Dermis blood vessel endothelial cell (primary cell): ENCODE measurements around the gene CDH2. TPM values are rescaled to one million over a fixed set of nuclear protein-coding genes. Genes with fewer than 3 reads are reported as not detected.

Experiments used
- DNase-seq: peaks from one replicate; pipeline ENCODE4 v3.0.0; 2010
- total RNA-seq: library from RNA; depleted of rRNA; stranded (reverse); fragments of >200 nt; gene quantifications from 2 replicates; pipeline ENCODE4 v1.2.3, GENCODE V29; 2014

CDH2 gene
- 1.8 and 1.9 TPM in 2 replicates for total RNA-seq

- peak; percentile 87 for DNase-seq
Measured at GRCh38 chr18:28176948-28177827, at the start of gene CDH2. Gene CDH2 (minus strand): TSS chr18:28177130. CDS start chr18:28177022, 108 bp downstream.

DNA sequence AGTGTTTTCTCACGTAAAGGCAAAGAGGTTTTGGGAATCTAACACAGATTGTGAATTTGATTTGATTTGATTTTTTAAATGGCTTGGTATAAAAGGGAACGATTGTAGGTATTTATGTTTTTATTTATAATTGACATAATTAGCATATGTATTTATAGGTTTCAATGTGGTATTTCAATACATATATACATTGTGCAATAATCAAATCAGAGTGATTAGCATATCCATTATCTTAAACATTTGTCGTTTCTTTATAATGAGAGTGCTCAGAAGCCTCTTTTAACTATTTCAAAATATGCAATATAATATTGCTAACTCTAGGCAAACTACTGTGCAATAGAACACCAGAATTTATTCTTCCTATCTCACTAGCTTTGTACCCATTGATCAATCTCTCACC is 35.1 kb upstream of the CDH2 start:
- no peak for DNase-seq

GRCh38 chr18:28208712-28209265 is 31.9 kb upstream of the CDH2 start:
- peak; percentile 44 for DNase-seq

GRCh38 chr18:28208268-28208667 is 31.3 kb upstream of the CDH2 start:
- DNase-seq: no peak

DNA sequence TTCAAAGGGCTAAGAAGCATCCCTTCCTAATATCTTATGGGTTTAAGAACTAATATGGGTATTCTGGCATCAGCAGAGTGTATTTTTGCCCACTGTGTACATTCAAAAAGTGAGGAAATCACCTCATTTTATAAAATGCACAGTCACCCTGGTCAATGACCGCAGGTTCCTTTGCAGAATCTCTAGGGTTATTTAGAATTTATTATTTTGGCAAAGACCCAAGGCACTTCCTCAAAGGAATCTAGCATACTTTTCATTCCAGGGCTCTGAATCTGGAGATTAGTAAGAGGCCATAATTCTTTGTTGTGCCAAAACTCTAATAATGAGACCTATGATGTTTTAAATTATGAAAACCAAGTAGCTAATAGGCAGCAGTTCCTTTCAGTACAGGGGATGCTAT is 27.2 kb upstream of the CDH2 start:
- DNase-seq: peak; percentile 89

- no peak for DNase-seq
Measured at GRCh38 chr18:28201056-28201455, 24.1 kb upstream of the CDH2 start.

DNA sequence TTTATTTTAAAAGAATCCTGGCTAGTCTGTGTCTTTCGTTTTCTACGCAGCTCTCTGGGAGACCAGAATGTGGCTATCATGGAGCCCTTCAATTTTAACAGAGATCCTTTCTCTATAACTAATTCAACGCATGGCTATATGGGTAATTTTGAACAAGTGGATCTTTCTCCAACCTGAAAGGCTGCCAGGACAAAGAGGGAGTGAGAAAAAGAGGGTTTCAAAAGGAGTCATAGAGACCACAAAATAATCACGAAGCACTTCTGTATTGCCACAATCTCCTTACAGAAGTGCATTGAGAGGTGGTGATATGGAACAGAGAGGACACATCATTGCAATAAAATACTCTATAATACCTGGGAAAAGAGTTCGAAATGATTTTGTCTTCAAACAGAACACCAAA is 21.7 kb upstream of the CDH2 start:
- no peak for DNase-seq

DNA sequence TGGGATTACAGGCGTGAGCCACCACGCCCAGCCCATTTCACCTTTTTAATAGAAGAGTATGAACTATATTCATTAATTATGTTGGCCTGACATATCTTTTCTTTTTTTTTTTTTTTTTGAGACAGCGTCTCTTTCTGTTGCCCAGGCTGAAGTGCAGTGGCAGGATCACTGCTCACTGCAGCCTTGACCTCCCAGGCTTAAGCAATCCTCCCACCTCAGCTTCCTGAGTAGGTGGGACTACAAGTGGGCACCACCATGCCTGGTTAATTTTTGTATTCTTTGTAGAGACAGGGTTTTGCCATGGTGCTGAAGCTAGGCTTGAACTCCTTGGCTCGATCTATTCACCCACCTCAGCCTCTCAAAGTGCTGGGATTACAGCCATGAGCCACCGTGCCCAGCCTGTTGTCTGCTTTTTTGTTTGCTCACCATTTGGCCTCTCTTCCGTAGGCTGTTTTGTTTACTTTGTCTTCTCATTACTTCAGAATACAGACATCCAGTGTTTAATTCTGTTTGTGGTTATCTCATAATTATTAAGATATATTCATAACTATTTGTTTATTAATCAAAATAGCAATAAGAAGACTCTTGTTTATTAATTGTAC is 16.3 kb upstream of the CDH2 start:
- DNase-seq: no peak

- peak; percentile 82 for DNase-seq
Measured at GRCh38 chr18:28189400-28190239, 12.7 kb upstream of the CDH2 start.

- DNase-seq: no peak
Measured at GRCh38 chr18:28185121-28185520, 8.2 kb upstream of the CDH2 start.

GRCh38 chr18:28183418-28184078 is 6.6 kb upstream of the CDH2 start:
- DNase-seq: no peak

DNA sequence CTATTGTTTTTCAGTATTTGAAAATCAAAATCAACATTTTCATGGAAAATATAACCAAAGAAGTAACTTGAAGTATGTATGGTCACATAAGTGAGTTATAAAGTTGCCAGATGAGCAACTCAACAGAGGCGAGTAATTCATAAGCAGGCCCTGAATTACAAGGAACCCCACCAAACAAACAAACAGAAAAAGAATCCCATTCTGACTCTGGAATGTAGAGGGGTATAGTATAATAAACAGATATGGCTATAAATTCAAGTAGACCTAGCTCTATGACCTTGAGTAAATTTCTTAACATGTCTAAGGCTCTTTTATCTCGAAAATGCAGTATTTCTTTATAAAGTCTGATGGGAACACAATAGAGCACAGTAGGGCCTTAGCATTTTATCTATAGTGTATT is 4.7 kb upstream of the CDH2 start:
- DNase-seq: no peak

DNA sequence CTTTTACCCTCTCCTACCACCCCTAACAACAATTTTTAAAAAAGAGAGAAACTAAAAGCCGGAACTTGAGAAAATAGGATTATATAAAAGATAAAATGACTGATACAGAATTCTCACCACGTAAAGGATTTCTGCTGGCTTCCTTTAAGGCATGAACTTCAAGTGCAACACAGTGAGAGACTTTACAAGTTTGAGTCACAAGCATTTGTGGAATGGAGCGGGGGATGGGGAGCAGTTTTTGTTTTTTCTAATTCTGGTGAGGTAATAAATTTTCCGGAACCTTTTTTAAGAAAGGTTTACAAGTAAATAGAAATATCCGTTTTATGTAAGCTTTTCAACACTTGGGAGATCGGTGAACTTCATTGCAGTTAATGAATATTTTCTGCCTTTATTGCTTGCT is 1.8 kb upstream of the CDH2 start:
- DNase-seq: peak; percentile 52

DNA sequence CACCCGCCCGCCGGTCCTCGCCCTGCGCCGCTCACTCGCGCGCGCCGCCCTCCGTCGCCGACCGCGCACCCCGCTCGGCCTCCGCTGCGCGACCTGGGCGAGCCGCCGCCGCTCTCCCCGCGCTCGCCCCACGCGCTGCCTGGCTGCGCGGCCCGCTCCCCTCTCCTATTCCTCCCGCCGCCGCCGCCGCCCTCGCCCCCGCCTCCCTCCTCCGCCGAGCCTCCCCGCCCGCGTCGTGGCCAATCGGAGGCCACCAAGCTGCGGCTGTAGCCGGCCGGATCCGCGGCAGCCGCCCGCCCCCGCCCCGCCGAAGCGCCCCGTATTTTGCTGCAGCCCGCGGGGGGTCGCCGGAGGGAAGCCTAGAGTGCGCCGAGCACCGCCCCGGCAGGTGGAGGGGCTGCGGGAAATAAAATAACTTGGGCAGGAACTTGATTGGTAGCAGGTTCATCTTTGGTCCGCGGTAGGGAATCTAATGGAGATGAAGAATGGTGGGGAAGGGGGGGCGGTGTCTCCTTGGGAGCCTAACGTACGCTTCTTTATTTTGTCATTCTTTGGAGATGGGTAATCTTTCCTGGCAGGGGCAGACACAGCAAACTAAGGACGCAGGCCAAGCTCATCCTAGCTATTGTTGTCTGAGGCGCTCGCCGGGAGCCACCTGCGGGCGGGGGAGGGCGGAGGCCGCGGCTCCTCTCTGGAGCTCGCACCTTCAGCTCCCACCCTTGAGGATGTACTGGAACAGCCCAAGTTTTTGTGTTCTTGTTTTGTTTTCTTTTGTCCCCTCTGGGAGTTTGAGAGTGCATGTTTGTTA is 1.1 kb upstream of the CDH2 start:
- DNase-seq: peak; percentile 81

DNA sequence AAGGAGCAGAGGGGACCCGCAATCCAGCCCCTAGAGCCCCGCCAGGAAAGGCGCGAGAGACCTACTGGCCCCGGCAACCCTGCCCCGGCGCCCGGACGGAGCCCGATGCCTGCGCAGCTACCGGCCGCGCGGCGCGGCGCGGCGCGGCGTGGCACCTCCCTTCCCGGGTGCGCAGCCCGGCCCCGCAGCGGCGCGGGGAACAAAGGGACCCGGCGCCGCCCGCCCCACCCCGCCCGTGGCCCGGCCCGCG is 307 bp downstream of the CDH2 start:
- no peak for DNase-seq

DNA sequence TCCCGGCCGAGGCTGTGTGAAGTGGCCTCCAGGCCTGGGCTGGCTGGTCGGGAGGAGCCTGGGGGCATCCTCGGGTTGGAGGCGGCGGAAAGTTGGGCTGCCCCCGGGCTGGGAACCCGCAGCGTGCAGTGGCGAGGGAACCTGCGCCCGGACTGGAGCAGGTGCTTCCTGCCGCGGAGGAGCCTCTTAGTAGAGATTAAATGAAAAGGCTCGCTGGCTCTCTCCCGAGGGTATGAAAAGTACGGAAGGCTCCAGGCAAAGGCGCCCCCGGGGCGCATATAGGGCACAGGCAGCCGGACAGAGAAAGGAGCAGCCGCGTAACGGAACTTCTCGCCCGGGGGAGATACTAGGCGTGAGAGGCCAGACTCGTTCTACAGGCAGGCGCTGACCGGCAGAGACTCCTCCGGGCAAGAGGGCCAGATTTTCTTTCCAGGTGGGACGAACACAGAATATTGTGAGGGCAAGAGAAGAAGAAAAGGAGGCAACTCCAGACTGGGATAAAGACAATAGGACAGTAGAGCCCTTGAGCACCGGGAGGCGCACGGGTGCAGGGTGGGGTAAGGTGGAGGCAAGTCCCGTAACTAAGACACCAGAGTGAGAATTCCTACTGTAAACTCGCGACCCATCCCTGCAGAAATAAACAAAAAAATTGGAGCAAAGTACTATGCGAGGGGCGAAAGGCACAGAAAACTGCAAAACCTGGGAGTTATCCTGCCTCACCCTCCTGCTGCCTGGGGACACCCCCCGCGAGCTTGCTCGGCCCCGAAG is 816 bp downstream of the CDH2 start:
- DNase-seq: peak; percentile 57

GRCh38 chr18:28175150-28175929 is 1.6 kb downstream of the CDH2 start:
- DNase-seq: peak; percentile 75

DNA sequence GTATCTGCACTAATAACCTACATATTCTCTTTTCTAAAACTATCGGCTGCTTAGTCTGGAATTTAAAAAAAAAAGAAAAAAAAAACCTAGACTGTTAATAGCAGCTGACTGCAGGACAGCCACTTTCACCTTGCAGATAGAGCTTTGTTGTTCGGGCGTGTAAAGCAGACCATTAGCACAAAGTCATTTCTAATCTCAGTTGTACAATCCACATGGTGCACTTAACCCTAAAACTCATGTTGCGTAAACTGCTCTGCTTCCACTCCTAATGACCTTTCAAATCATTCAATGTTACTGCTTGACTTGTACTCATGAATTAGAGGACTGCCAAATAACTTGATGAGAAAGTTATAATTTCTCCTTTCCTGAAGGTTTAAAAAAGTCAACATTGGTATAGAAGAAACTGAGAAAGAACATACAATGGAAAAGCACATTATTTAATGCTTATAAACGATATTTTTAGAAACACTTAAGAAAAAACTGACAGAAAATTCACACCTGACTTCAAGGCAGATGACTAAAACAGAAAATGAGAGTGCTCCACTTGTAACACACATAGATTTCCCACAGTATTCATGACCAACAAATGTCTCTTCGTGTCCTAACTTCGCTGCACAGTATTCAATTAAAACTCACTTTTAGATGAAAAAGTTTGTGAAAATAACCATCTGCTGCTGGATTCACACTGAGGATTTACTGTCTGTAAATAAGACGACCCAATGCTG is 2.6 kb downstream of the CDH2 start:
- no peak for DNase-seq

- no peak for DNase-seq
Measured at GRCh38 chr18:28171837-28172236, 5.1 kb downstream of the CDH2 start.

DNA sequence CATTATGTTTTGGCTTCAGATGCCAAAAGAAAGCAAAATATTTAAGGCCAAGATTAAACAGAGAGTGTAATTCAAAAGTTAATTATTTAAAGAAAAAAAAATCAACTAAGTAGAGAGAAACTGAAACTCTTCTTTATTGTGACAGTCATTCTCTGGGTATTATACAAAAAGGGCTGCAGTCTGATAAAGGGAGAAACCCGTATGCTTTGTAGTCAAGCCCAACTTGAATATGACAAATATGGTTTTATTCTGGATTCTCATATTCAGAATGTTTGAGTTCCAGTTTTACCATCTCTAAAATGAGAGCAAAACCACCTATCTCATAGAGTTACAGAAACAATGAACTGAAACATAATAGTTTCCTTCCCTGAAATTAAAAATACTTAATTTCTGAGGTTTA is 8.2 kb downstream of the CDH2 start:
- no peak for DNase-seq
